ENCODE results near the gene ZNF429. TPM values are rescaled to one million over a fixed set of nuclear protein-coding genes. Genes with fewer than 3 reads are reported as not detected.

ZNF429 gene
- polyA plus RNA-seq, 1 experiment, result 3.3 TPM

GRCh38 chr19:21580101-21580500 is 74.7 kb downstream of the ZNF429 start:
- CTCF ChIA-PET, result interaction anchor here (0.5 kb wide), 1 partner anchor 123 kb away, joined by 5 read pairs; no protein-coding TSS in a partner anchor
- Histone ChIP-seq H3K4me3 (ENCODE audit: low read depth, low read length) (no peak overlapping the region), H3K36me3 (ENCODE audit: control insufficient read depth, insufficient read depth, low read length) (no peaks in the 10 kb centered on the region), H3K27me3 (ENCODE audit: control insufficient read depth, insufficient read depth, low read length) (no peaks in the 10 kb centered on the region)
- POLR2A ChIA-PET, result no interaction called here
- no peak for TF ChIP-seq CTCF (IDR thresholded peaks at IDR 0.05; ENCODE audit: insufficient read depth, low read depth, low read length)
- no peak for DNase-seq (ENCODE audit: low read depth)

GRCh38 chr19:21580818-21581217 is 75.4 kb downstream of the ZNF429 start:
- no peak for DNase-seq (ENCODE audit: low read depth)
- POLR2A ChIA-PET, result no interaction called here
- H3K27me3 ChIP-seq (ENCODE audit: control insufficient read depth, insufficient read depth, low read length), result no peaks in the 10 kb centered on the region
- CTCF ChIA-PET, result no interaction called here
- no peaks in the 10 kb centered on the region for H3K36me3 ChIP-seq (ENCODE audit: control insufficient read depth, insufficient read depth, low read length)
- no peak overlapping the region for H3K4me3 ChIP-seq (ENCODE audit: low read depth, low read length)
- no peak for TF ChIP-seq CTCF (IDR thresholded peaks at IDR 0.05; ENCODE audit: insufficient read depth, low read depth, low read length)

GRCh38 chr19:21581646-21582240 is 76.3 kb downstream of the ZNF429 start:
- H3K4me3 ChIP-seq (ENCODE audit: low read depth, low read length), result no peak overlapping the region
- CTCF ChIA-PET, result no interaction called here
- H3K27me3 ChIP-seq (ENCODE audit: control insufficient read depth, insufficient read depth, low read length), result no peaks in the 10 kb centered on the region
- POLR2A ChIA-PET, result no interaction called here
- TF ChIP-seq CTCF (IDR thresholded peaks at IDR 0.05; ENCODE audit: insufficient read depth, low read depth, low read length), result no peak
- H3K36me3 ChIP-seq (ENCODE audit: control insufficient read depth, insufficient read depth, low read length), result no peaks in the 10 kb centered on the region
- no peak for DNase-seq (ENCODE audit: low read depth)

GRCh38 chr19:21584537-21584936 is 79.1 kb downstream of the ZNF429 start:
- H3K4me3 ChIP-seq (ENCODE audit: low read depth, low read length), result no peak overlapping the region
- POLR2A ChIA-PET, result no interaction called here
- no peak for DNase-seq (ENCODE audit: low read depth)
- CTCF ChIA-PET, result no interaction called here
- H3K36me3 ChIP-seq (ENCODE audit: control insufficient read depth, insufficient read depth, low read length), result no peaks in the 10 kb centered on the region
- no peak for TF ChIP-seq CTCF (IDR thresholded peaks at IDR 0.05; ENCODE audit: insufficient read depth, low read depth, low read length)
- H3K27me3 ChIP-seq (ENCODE audit: control insufficient read depth, insufficient read depth, low read length), result no peaks in the 10 kb centered on the region

- DNase-seq (ENCODE audit: low read depth), result no peak
- Histone ChIP-seq H3K4me3 (ENCODE audit: low read depth, low read length) (no peak overlapping the region), H3K27me3 (ENCODE audit: control insufficient read depth, insufficient read depth, low read length) (no peaks in the 10 kb centered on the region), H3K36me3 (ENCODE audit: control insufficient read depth, insufficient read depth, low read length) (no peaks in the 10 kb centered on the region)
- POLR2A ChIA-PET, result no interaction called here
- no peak for TF ChIP-seq CTCF (IDR thresholded peaks at IDR 0.05; ENCODE audit: insufficient read depth, low read depth, low read length)
- CTCF ChIA-PET, result no interaction called here
Measured at GRCh38 chr19:21585281-21585890, 80.0 kb downstream of the ZNF429 start.
